Measurements from ENCODE around the gene ADAMTS4.

GRCh38 chr1:161226320-161226711, 27.5 kb upstream of the ADAMTS4 start:
- no peak for TF ChIP-seq CTCF (conservative IDR thresholded peaks at IDR 0.05)
- TF ChIP-seq ZFX (IDR thresholded peaks at IDR 0.05) = no peak
